Peyer's patch (tissue), 4 donors: ENCODE measurements around the gene PIP4K2C.

Source experiments
- CTCF ChIP-seq, 6 experiments: fragments of 450-650 bp in 4 of 6; fragments of 200-600 bp in 2 of 6; sonication (generic) in 1 of 6; IDR thresholded peaks; one replicate each; pipeline ENCODE4 v1.5.1; 2017 to 2019; ENCODE audit warnings: antibody characterized with exemption in 6 of 6, mild to moderate bottlenecking in 3 of 6, moderate library complexity in 1 of 6
- POLR2A ChIP-seq, 2 donors: fragments of 450-650 bp; IDR thresholded peaks; one replicate each; pipeline ENCODE4 v1.5.1; 2017; ENCODE audit warnings: antibody characterized with exemption in 2 of 2, mild to moderate bottlenecking in 2 of 2, moderate library complexity in 2 of 2

DNA sequence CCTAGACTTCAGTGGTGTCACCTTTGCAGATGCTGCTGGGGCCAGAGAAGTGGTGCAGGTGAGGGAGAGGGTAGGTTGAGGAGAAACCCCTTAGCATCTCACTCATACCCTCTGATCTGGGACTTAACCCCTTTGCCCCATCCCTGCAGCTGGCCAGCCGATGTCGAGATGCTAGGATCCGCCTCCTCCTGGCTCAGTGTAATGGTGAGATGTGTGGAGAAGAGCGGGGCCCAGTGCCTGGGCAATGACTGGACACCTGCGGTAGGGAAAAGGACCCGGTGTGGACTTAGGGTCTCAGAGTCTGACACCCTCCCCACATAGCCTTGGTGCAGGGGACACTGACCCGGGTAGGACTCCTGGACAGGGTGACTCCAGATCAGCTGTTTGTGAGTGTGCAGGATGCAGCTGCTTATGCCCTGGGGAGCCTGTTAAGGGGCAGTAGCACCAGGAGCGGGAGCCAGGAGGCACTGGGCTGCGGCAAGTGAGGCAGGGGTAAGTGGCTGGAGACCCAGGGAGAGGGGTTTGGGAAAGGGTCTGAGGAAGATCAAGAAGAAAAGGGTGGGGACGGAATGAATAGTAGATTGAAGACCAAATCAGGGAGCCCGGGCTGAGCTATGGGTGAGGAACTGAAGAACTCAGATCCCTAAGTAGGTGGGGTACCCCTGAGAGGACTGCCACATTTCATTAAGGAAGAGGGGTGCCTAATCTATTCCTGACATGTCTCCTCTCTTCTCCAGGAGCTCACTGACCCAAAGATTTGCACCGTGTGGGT, 34.5 kb downstream of the PIP4K2C start:
- no peak for TF ChIP-seq CTCF (IDR thresholded peaks at IDR 0.05)
- no peak for TF ChIP-seq POLR2A (IDR thresholded peaks at IDR 0.05)
